ENCODE results near the gene CFAP97D2. TPM values are rescaled to one million over a fixed set of nuclear protein-coding genes. Genes with fewer than 3 reads are reported as not detected.
"Not testable (repeated sequence)": the region's sequence is repeated elsewhere in the genome, so short reads cannot be mapped to it uniquely, and the experiment has no call there.

The CFAP97D2 gene
- total RNA-seq, 1 experiment from 2014 or later: not detected

DNA sequence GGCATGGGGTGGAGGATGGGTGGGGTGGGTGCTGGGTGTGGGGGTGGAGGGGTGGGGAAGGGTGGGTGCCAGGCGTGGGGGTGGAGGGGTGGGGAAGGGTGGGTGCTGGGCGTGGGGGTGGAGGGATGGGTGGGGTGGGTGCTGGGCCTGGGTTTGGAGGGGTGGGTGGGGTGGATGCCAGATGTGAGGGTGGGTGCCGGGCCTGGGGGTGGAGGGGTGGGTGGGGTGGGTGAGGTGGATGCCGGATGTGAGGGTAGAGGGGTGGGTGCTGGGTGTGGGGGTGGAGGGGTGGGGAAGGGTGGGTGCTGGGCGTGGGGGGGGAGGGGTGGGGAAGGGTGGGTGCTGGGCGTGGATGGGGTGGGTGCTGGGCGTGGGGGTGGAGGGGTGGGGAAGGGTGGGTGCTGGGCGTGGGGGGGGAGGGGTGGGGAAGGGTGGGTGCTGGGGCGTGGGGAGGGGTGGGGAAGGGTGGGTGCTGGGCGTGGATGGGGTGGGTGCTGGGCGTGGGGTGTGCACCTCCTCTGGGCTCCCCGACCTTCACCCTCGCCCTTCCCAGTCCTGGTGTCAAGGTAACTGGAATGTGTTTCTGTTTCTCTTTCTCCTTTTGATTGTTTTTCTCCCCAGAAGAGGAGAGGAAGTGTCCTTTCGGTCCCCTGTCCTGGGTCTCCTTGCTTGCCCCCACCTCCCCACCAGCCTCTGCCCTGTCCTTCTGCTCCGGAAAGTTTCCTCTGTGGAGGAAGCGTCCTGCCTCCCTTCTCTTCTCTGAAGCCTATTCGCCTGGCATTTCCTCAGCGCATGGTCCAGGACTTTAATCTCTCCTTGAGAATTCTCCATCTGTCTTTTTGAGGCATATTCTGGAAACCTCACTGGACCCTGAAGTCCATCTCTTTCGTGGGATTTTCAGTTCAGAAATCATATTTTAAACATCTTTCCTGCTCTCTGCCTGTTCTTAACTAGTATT, 22.9 kb upstream of the CFAP97D2 start:
- Mint-ChIP-seq H3K36me3 (no peaks in the 10 kb centered on the region), H3K4me3 (no peak overlapping the region), H3K27ac (no peak overlapping the region), H3K27me3 (ENCODE audit: low read depth) (no peaks in the 10 kb centered on the region; the same call in 1 of the 2 replicates), H3K9me3 (peaks cover 8% of the 10 kb centered on the region), H3K4me1 (no peaks in the 10 kb centered on the region)
- ATAC-seq: no peak
- POLR2A ChIA-PET: no interaction called here
- DNase-seq (ENCODE audit: low spot score): no peak
- CTCF ChIA-PET: no interaction called here
- TF ChIP-seq, protein P1, sequence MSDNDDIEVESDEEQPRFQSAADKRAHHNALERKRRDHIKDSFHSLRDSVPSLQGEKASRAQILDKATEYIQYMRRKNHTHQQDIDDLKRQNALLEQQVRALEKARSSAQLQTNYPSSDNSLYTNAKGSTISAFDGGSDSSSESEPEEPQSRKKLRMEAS (CRISPR knock-in tag; IDR thresholded peaks at IDR 0.05): no peak
- TF ChIP-seq NR3C1 (CRISPR knock-in tag; conservative IDR thresholded peaks at IDR 0.05; ENCODE audit: low read depth) (no peak), CBFB (CRISPR knock-in tag; IDR thresholded peaks at IDR 0.05; ENCODE audit: low read depth) (no peak), JAZF1 (CRISPR knock-in tag; IDR thresholded peaks at IDR 0.05) (no peak), SMAD4 (CRISPR knock-in tag; IDR thresholded peaks at IDR 0.05) (no peak), ZNF121 (CRISPR knock-in tag; IDR thresholded peaks at IDR 0.05) (no peak), RELA (CRISPR knock-in tag; IDR thresholded peaks at IDR 0.05; ENCODE audit: borderline replicate concordance) (no peak), RORB (CRISPR knock-in tag; IDR thresholded peaks at IDR 0.05) (no peak), ZBTB21 (CRISPR knock-in tag; IDR thresholded peaks at IDR 0.05; ENCODE audit: borderline replicate concordance) (no peak), NFATC4 (CRISPR knock-in tag; IDR thresholded peaks at IDR 0.05) (no peak), NR1H2 (CRISPR knock-in tag; IDR thresholded peaks at IDR 0.05) (no peak), ATF2 (CRISPR knock-in tag; IDR thresholded peaks at IDR 0.05; ENCODE audit: borderline replicate concordance, low read depth) (no peak)
- TF ChIP-seq, protein P2, sequence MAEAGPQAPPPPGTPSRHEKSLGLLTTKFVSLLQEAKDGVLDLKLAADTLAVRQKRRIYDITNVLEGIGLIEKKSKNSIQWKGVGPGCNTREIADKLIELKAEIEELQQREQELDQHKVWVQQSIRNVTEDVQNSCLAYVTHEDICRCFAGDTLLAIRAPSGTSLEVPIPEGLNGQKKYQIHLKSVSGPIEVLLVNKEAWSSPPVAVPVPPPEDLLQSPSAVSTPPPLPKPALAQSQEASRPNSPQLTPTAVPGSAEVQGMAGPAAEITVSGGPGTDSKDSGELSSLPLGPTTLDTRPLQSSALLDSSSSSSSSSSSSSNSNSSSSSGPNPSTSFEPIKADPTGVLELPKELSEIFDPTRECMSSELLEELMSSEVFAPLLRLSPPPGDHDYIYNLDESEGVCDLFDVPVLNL (CRISPR knock-in tag; IDR thresholded peaks at IDR 0.05; ENCODE audit: borderline replicate concordance, low read depth): no peak

- ATAC-seq: no peak
These were observed 21.1 kb upstream of the CFAP97D2 start for GRCh38 chr13:114157869-114158495.

GRCh38 chr13:114158869-114159666, 20.0 kb upstream of the CFAP97D2 start:
- H3K9me3 Mint-ChIP-seq; POLR2A ChIA-PET; H3K4me1 Mint-ChIP-seq; H3K4me3 Mint-ChIP-seq; H3K36me3 Mint-ChIP-seq; ATAC-seq; H3K27ac Mint-ChIP-seq; DNase-seq (ENCODE audit: low spot score); CTCF ChIA-PET; H3K27me3 Mint-ChIP-seq (ENCODE audit: low read depth): not testable (repeated sequence)

More at GRCh38 chr13:114157869-114158495, 21.1 kb upstream of the CFAP97D2 start:
- DNase-seq (ENCODE audit: low spot score): no peak
- no peak overlapping the region for H3K4me3 Mint-ChIP-seq
- H3K27me3 Mint-ChIP-seq (ENCODE audit: low read depth): no peaks in the 10 kb centered on the region; the same call in 1 of the 2 replicates
- no peak overlapping the region for H3K27ac Mint-ChIP-seq
- no peak for TF ChIP-seq SMAD4 (CRISPR knock-in tag; IDR thresholded peaks at IDR 0.05)
- TF ChIP-seq, protein P3, sequence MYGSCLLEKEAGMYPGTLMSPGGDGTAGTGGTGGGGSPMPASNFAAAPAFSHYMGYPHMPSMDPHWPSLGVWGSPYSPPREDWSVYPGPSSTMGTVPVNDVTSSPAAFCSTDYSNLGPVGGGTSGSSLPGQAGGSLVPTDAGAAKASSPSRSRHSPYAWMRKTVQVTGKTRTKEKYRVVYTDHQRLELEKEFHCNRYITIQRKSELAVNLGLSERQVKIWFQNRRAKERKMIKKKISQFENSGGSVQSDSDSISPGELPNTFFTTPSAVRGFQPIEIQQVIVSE (CRISPR knock-in tag; IDR thresholded peaks at IDR 0.05; ENCODE audit: borderline replicate concordance): no peak
- H3K36me3 Mint-ChIP-seq: no peaks in the 10 kb centered on the region
- peaks cover 4% of the 10 kb centered on the region; the same call in 1 of the 2 replicates for H3K4me1 Mint-ChIP-seq
- H3K9me3 Mint-ChIP-seq: peaks cover 8% of the 10 kb centered on the region
- CTCF ChIA-PET: no interaction called here
- POLR2A ChIA-PET: no interaction called here

Data from WTC11 (cell line).